C1 segment of cervical spinal cord (tissue), 14 donors: ENCODE results near the gene CKB.

Experiments used
- DNase-seq, 14 donors: peaks; one replicate each; lab custom pipeline; 2025; lab: John Stamatoyannopoulos, UW

The CKB gene

DNA sequence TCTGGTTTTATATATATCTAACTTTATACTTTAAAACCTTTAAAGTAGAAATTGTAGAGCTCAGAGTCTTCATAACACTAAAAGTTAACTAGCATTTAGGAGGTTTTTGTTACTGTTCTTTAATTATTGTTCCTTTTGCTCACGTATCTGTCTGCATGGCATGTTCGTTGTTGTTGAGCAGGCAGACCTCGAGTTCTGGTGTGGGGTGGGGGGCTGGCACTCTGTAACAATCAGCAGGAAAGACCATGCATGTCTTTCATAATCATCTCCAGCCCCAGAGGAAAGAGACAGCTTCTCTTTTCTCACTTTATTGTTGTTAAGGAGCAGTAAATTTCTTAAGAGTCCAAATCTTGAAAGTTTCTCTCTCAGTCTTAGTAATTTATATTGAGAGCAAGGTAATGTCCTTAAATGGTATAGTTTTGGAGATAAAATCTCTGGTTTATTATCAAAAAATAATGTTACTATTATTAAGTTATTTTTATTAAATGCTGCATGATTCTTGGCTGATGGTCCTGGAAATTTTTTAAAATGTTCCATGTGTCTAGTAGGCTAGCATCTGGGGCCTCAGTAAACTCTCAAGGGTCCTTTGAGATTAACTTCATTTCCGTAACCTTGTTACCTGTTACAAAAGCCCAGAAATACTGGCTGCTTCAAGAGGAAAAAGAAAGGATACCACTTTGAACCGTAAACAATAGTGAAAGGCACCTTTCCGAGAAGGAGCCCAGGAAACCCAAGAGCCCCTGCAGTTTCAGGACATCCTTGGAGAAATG is 30.3 kb downstream of the CKB start:
- DNase-seq: no peak

DNA sequence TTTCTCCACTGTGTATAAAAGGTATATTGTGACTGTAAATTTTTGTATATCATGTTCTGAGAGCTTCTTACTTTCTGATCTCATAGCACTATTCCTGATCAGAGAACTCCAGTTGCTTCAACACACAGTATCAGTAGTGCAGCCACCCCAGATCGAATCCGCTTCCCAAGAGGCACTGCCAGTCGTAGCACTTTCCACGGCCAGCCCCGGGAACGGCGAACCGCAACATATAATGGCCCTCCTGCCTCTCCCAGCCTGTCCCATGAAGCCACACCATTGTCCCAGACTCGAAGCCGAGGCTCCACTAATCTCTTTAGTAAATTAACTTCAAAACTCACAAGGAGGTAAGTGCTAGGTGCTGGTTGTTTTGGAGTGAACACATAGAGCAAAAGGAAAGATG is 30.9 kb downstream of the CKB start:
- no peak for DNase-seq

DNA sequence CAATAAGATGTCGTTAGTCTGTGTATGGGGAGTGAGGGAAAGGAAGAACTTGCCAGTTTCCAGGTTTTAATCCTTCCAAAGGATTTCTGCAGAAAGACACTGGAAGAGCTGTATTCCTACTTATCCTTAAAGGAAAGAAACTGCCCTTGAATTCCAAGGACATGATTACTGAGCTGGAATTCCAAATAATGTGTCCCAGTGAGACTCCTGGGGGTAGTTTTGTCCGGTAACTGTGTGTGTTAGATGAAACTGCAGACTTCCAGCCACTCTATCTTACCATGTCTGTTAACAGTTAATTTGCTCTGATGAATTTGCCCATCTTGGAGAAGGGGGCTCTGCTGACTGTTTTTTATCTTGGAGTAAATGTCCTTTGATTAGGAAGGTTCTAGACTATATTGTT is 33.0 kb downstream of the CKB start:
- DNase-seq: no peak

DNA sequence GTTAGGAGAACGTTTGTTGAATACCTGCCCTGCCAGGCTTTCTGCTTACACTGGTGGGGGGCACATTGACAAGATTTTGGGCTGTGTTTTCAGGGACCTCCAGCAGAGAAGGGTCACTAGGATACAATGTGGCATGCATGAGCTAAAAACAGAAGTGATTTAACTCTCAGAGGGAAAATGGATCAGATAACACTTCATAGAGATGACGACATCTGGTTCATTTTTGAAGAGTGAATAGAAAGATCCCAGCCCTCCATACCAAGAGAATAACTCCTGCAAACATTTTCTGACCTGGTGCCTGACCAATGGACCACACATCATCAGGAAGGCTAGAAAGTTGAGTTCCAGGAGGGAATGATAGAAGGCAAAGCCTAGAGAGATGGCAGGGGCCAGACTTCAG is 33.7 kb downstream of the CKB start:
- no peak for DNase-seq

DNA sequence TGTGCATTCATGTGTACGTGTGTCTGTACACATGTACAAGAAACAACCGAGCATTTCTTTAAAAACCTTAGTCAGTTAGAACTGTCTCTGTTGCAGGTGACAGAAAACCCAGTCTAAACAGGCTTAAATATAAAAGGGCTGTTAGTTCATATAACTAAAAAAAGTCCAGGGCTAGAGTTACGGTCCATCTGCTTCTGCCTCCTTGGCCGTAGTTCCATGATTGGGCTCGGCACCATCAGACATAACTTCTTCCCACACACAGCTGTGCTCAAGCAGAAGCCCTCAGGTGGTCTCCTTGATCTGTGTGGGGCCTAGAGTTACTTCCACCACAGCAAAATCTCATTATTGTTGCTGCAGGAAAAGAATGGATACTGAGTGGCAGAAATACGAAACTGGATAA is 34.6 kb downstream of the CKB start:
- DNase-seq: no peak

DNA sequence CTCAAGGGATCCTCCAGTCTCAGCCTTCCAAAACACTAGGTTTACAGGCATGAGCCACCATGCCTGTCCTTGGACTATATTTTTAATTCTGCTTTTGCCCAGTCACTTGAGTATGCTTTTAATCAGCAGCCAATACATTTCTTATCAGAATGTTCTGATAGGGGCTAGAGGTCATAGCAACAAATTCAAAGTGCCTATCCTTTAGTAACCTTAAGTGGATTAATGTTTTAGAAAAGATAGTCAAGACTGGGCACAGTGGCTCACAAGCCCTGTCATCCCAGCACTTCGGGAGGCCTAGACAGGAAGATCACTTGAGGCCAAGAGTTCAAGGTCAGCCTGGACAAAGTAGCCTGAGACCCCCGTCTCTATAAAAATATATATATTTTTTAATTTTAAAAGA is 37.1 kb downstream of the CKB start:
- no peak for DNase-seq

DNA sequence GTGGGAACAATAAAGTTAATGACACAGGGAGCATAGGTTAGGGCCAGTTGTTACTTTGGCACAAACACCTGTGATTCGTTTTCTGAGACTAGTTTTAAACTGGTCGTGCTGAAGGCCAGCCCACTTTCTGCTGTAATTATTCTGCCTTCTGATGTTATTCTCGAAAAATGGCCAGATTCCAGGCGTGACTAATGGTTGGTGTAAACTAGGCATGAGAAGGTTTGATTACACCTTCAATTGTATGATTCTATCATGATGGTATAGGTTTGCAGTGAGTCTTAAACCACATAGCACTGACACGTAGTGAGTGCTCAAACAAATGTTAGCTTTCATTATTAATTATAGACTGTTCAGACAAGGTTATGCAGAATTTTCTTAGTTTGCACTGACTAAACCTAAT is 39.0 kb downstream of the CKB start:
- DNase-seq: no peak

DNA sequence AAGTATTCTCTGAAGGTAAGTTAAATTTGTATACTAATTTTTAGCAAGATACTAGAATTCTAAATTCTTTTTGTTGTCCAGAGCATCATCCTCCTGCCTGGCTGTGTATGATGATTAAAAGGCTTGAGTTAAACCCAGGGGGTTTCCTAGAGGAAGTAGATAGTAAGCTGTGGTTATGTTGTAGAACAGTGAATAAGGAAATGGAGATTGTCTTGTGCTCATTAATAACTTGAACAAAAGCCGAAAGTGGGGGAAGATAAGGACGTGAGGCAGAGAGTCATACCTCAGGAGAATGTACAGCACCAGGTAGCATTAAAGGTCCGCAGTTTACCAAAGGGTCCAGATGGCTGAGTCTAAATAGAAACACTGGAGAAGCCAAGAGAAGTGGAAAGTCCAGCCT is 42.0 kb downstream of the CKB start:
- no peak for DNase-seq

DNA sequence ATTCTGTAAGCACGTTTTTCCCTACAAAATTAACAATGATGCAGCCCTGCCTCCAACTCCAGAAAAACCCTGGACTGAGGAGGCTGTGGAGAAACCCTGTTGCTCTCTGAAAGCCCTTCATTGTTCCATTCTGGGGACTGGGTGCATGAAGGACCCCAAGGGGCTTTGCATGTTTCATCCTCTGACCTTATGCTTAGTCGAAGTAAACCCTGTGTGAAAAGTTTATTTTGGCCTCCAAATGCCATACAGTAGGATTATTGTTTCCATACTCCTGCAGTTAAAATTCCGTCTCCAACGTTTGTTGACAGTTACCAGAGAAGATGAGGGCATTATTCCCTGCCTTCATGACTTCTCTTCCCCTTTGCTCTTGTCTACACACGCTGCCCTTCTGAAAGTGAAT is 46.0 kb downstream of the CKB start:
- DNase-seq: no peak

DNA sequence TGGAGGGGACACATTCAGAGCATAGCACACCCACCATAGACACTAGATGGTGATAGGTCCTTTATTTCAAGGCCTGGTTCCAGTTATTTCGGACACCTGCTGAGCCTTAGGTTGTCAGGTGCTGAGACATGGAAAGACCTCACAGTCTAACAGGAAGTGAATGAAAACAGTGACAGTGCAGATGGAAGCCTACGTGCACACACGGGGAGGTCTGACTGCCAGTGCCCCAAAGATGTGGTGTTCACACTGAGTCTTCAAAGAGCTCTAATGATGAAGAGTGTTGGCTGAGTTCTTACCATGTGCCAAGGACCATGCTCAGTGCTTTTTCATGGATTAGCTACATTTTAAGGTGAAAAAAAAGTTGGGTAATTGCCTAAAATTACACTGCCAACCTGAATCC is 46.6 kb downstream of the CKB start:
- DNase-seq: no peak

DNA sequence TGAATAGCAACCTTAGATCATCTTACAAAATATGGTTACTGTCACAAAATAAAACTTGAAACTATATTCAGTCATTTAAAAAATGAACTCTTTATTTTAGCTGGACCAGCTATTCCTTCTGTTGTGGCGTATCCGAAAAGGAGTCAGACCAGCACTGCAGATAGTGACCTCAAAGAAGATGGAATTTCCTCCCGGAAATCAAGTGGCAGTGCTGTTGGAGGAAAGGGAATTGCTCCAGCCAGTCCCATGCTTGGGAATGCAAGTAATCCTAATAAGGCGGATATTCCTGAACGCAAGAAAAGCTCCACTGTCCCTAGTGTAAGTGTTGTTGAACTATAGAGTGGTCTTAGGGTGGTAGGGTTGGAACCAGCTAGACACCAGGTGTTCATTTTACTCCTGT is 47.7 kb downstream of the CKB start:
- no peak for DNase-seq

DNA sequence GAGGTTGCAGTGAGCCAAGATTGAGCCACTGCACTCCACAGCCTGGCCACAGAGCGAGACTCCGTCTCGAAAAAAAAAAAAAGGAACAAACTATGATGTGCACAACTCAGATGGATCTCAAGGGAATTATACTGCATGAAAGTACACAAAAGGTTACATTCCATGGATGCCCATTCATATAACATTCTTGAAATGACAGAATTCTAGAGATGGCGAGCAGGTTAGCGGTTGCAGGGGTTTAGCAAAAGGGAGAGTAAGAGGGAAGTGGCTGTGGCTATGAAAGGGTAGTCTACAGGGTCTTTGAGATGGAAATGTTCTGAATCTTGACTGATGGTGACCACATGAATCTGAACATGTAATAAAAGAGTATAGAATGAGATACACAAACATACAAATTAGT is 49.7 kb downstream of the CKB start:
- no peak for DNase-seq
